Stimulated activated naive CD4-positive, alpha-beta T cell (primary cell): ENCODE results near the gene ANHX.
"Not testable (repeated sequence)": the region's sequence is repeated elsewhere in the genome, so short reads cannot be mapped to it uniquely, and the experiment has no call there.

Experiments
- DNase-seq, 6 experiments: peaks; one replicate each; lab custom pipeline; 2025; lab: John Stamatoyannopoulos, UW

ANHX gene

GRCh38 chr12:133235401-133236112 lies at the start of gene ANHX:
ANHX (minus strand) TSS chr12:133235877; CDS start chr12:133234356, 1,521 bp downstream.
- DNase-seq: peak in 2 of 6 experiments; percentile 4 to 12

GRCh38 chr12:133264668-133265067 lies 29.0 kb upstream of the ANHX start:
- not testable (repeated sequence) for DNase-seq

GRCh38 chr12:133264173-133264572 lies 28.5 kb upstream of the ANHX start:
- DNase-seq: no peak

- no peak for DNase-seq
These were observed 20.6 kb upstream of the ANHX start for GRCh38 chr12:133256321-133256720.

GRCh38 chr12:133255833-133256232 lies 20.2 kb upstream of the ANHX start:
- DNase-seq: not testable (repeated sequence)

DNA sequence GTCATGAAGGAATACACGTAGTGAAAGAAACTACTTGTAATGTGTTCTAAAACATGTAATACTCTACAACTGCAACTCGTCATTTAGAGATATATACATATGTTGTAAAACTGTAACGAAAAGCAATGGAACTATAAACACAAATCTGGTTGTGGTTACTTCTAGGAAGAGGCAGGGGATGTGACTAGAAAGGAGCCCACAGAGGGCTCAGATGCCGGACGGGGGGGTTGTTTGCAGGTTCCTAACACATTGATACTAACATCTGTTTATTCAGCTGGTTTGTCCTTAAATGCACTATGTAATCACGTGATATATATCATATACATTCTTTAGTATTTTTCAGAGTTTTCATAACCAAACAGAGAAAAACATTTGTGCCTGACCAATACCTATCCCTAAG lies 16.1 kb upstream of the ANHX start:
- no peak for DNase-seq

DNA sequence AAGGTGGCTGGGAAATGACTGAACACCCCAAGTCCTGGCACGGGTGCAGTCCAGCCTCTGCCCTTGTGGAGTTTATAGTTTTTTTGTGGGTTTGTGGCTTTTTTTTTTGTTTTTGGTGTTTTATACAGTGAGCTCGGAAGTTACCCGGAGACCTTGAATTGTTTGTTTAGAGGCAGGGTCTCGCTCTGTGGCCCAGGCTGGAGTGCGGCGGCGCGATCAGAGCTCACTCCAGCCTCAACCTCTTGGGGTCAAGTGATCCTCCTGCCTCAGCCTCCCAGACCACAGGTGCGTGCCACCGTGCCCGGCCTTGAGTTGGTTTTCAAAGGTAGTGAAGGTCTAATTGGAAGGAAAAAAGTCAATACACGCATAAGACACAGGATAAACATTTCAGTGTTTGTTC lies 879 bp upstream of the ANHX start:
- no peak for DNase-seq

GRCh38 chr12:133236144-133236543 lies 467 bp upstream of the ANHX start:
- no peak for DNase-seq

DNA sequence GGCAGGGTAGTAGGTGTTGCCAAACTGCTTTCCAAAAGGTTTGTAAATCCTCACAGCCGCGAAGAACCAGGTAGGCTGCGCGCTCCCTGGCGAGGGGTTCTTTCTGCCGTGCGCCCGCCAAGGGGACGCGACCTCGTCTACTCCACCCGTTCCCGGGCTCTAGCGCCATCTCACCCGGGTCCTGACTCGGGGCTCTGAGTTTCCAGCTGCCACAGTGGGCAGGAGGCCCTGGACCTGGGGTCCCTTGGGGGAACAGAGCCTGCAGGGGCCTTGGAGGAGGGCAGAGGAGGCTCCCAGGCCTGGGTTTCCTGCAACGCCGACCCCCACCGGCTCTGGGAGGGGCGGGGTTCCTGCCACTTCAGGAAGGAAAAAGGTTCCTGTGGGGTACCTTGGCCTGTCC lies 706 bp downstream of the ANHX start:
- no peak for DNase-seq

GRCh38 chr12:133233993-133234564 lies 1.6 kb downstream of the ANHX start:
- DNase-seq: no peak

- no peak for DNase-seq
These were observed 2.7 kb downstream of the ANHX start for GRCh38 chr12:133233006-133233405.

DNA sequence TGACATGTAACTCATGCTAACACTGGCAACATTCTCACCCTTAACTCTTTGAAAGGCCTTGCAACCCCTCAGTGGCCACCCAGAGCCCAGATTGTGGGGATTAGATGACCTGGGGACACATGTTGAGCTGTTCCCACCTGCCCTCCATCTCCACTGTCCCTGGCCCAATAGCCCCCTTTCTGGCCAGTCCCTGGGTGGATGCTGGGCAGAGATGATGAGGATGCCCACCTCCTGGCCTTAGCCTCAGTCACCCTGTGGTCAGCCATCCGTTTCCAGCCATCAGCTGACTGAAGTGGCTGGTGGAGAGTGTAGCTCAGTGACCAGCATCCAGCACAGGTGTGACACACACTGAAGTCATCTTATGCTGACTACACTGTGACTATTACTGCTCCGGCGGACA lies 4.7 kb downstream of the ANHX start:
- DNase-seq: no peak

GRCh38 chr12:133227281-133227852 lies 8.3 kb downstream of the ANHX start:
- DNase-seq: no peak

GRCh38 chr12:133226690-133227089 lies 9.0 kb downstream of the ANHX start:
- DNase-seq: no peak

DNA sequence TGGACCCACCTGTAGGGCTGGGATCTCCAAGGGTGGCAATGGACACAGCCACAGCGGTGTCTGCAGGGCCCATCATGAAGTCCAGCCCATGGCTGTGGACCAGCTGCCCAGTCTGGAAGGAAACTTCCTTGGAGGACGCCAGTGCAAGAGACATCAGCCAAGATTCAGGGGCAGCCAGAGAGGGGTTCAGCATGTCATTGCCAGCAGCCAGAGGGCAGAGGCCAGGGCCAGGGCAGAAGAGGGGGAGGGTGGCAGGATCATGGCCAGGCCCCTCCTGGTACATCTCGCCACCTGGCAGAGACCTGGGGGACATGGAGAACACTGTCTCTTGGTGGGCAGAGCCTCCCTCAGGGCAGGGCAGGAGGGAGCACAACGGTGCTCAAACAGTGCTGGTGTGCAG lies 10.2 kb downstream of the ANHX start:
- DNase-seq: no peak

DNA sequence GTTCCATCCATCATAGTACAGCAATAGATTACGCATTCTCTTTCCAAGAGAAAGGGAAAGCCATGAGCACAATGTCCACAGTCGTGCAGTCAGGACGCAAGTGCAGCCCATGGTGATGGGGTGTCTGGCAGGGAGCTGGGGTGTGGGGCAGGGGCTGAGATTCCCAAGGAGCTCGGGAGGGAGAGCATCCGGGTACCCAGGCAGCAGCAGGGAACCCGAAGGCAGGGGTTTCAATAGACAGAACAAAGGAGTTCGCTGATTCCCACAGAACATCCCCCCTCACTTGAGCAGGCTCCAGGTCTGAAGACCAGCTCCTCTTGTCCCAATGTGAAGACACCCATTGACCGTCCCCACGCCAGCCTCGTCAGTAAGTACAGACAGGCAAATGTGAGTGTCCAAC lies 13.5 kb downstream of the ANHX start:
- DNase-seq: no peak

- no peak for DNase-seq
These were observed 14.4 kb downstream of the ANHX start for GRCh38 chr12:133221241-133221640.

- DNase-seq: no peak
These were observed 15.2 kb downstream of the ANHX start for GRCh38 chr12:133220521-133220920.

GRCh38 chr12:133217219-133217618 lies 18.5 kb downstream of the ANHX start:
- no peak for DNase-seq

DNA sequence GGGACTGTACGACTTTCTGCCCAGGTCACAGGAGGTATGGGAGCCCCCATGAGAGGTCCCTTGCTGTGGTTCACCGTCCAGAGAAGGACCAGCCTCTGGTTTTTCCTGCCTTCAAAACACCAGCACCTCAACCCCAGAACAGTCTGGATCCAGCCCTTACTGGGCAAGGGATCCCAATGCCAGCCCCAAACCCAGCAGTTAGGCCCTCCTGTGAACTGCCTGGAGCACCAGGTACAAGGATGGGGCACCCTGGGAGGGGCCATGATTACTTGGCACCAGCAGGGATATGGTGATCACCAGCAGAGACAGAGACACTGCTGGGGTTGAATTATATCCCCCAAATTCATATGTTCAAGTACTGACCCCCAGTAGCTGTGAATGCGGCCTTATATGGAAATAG lies 20.0 kb downstream of the ANHX start:
- no peak for DNase-seq

- DNase-seq: no peak
These were observed 29.3 kb downstream of the ANHX start for GRCh38 chr12:133206390-133206789.

DNA sequence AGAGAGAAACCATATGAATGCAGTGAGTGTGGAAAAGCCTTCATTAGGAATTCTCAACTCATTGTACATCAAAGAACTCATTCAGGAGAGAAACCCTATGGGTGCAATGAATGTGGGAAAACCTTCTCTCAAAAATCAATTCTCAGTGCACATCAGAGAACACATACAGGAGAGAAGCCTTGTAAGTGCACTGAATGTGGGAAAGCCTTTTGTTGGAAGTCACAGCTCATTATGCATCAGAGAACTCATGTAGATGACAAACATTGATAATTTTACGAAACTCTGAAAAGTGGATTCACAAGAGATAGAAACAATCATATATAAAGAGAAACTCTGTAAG lies 31.4 kb downstream of the ANHX start:
- no peak for DNase-seq

DNA sequence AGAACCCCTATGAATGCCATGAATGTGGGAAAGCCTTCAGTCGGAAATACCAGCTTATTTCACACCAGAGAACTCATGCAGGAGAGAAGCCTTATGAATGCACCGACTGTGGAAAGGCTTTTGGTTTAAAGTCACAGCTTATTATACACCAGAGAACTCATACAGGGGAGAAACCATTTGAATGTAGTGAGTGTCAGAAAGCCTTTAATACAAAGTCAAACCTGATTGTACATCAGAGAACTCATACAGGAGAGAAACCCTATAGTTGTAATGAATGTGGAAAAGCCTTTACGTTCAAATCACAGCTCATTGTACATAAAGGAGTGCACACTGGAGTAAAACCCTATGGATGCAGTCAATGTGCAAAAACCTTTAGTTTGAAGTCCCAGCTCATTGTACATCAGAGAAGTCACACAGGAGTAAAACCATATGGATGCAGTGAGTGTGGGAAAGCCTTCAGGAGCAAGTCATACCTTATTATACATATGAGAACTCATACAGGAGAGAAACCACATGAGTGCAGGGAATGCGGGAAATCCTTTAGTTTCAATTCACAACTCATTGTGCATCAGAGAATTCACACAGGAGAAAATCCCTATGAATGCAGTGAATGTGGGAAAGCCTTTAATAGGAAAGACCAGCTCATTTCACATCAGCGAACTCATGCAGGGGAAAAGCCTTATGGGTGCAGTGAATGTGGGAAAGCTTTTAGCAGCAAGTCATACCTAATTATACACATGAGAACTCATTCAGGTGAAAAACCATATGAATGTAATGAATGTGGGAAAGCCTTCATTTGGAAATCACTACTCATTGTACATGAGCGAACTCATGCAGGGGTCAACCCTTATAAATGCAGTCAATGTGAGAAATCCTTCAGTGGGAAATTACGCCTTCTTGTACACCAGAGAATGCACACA lies 32.1 kb downstream of the ANHX start:
- peak in 1 of 6 experiments; percentile 16 for DNase-seq
